ENCODE results near the gene RIPOR3.

Gene RIPOR3

DNA sequence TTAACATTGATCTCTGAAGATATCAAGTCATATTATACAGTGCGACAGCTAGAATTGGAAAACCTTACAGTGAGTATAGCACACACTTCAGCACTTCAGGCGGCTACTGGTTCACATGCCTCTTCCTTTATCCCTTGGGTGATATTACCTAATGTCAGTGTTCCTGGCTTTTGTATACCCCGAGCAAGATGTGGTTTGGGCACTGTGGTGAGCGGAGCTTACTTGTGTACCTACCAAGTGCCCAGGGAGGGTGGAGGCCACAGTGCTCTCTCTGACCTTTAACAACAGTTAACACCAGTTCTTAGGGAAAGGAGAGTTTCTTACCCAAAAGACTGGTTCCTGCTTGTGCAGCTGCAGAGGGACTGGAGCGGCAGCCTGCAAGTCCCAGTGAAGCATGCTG lies 116.8 kb downstream of the RIPOR3 start:
- Histone ChIP-seq H3K36me3 (ENCODE audit: control insufficient read depth in 1 of 2, insufficient read depth in 2 of 2, low read depth in 1 of 2, low read length in 2 of 2) (peaks cover 58 to 64% of the 10 kb centered on the region in 2 experiments), H3K4me2 (ENCODE audit: low read length, poor library complexity, severe bottlenecking) (no peak overlapping the region), H3K4me3 (ENCODE audit: insufficient read depth in 1 of 2, low read depth in 1 of 2, low read length in 2 of 2) (no peak overlapping the region), H2BK15ac (ENCODE audit: low read depth, poor library complexity, severe bottlenecking) (no peak overlapping the region), H2AK5ac (ENCODE audit: low read length, severe bottlenecking) (peak overlapping the region; percentile 55), H3K79me1 (replicated peaks; ENCODE audit: low read length, poor library complexity, severe bottlenecking) (peaks cover 35% of the 10 kb centered on the region), H2AFZ (ENCODE audit: low read depth, low read length) (no peak overlapping the region), H3K9me3 (ENCODE audit: control insufficient read depth, low read length) (no peaks in the 10 kb centered on the region), H4K91ac (ENCODE audit: low read length) (peak overlapping the region; percentile 20), H3K27me3 (ENCODE audit: control insufficient read depth in 1 of 2, insufficient read depth in 1 of 2, low read length in 2 of 2) (no peaks in the 10 kb centered on the region), H2BK5ac (ENCODE audit: low read depth, low read length, poor library complexity, severe bottlenecking) (no peak overlapping the region), H3K4me1 (ENCODE audit: control insufficient read depth, insufficient read depth, low read depth, low read length) (peaks cover 31% of the 10 kb centered on the region), H3K14ac (ENCODE audit: low read length in 2 of 2) (no peak overlapping the region), H3K9ac (ENCODE audit: low read length) (no peak overlapping the region), H2BK120ac (ENCODE audit: low read depth, low read length) (no peak overlapping the region), H2BK12ac (ENCODE audit: low read length in 2 of 2) (no peak overlapping the region), H3K23ac (ENCODE audit: low read length in 2 of 2) (no peak overlapping the region), H4K8ac (ENCODE audit: low read length) (peak overlapping the region; percentile 59), H3K27ac (ENCODE audit: low read length, poor library complexity, severe bottlenecking) (no peak overlapping the region), H3K18ac (ENCODE audit: low read depth in 1 of 2, low read length in 2 of 2) (no peak overlapping the region), H3K4ac (ENCODE audit: low read depth in 1 of 2, low read length in 2 of 2) (no peak overlapping the region)
- 99% methylated on average over 5 of the region's 5 CpGs for WGBS
- no peak for DNase-seq

GRCh38 chr20:50574108-50574507 lies 117.2 kb downstream of the RIPOR3 start:
- Histone ChIP-seq H2BK15ac (ENCODE audit: low read depth, poor library complexity, severe bottlenecking) (no peak overlapping the region), H3K18ac (ENCODE audit: low read depth in 1 of 2, low read length in 2 of 2) (no peak overlapping the region), H2AK5ac (ENCODE audit: low read length, severe bottlenecking) (no peak overlapping the region), H3K4me2 (ENCODE audit: low read length, poor library complexity, severe bottlenecking) (no peak overlapping the region), H3K79me1 (replicated peaks; ENCODE audit: low read length, poor library complexity, severe bottlenecking) (peaks cover 34% of the 10 kb centered on the region), H2BK12ac (ENCODE audit: low read length in 2 of 2) (no peak overlapping the region), H4K91ac (ENCODE audit: low read length) (no peak overlapping the region), H4K8ac (ENCODE audit: low read length) (no peak overlapping the region), H3K27ac (ENCODE audit: low read length, poor library complexity, severe bottlenecking) (no peak overlapping the region), H3K4me1 (ENCODE audit: control insufficient read depth, insufficient read depth, low read depth, low read length) (peaks cover 31% of the 10 kb centered on the region), H3K9me3 (ENCODE audit: control insufficient read depth, low read length) (no peaks in the 10 kb centered on the region), H2BK120ac (ENCODE audit: low read depth, low read length) (no peak overlapping the region), H3K36me3 (ENCODE audit: control insufficient read depth in 1 of 2, insufficient read depth in 2 of 2, low read depth in 1 of 2, low read length in 2 of 2) (peaks cover 58 to 64% of the 10 kb centered on the region in 2 experiments), H2AFZ (ENCODE audit: low read depth, low read length) (no peak overlapping the region), H3K9ac (ENCODE audit: low read length) (peak overlapping the region; percentile 55), H3K4me3 (ENCODE audit: insufficient read depth in 1 of 2, low read depth in 1 of 2, low read length in 2 of 2) (no peak overlapping the region), H3K27me3 (ENCODE audit: control insufficient read depth in 1 of 2, insufficient read depth in 1 of 2, low read length in 2 of 2) (no peaks in the 10 kb centered on the region), H3K14ac (ENCODE audit: low read length in 2 of 2) (no peak overlapping the region), H2BK5ac (ENCODE audit: low read depth, low read length, poor library complexity, severe bottlenecking) (no peak overlapping the region), H3K23ac (ENCODE audit: low read length in 2 of 2) (no peak overlapping the region), H3K4ac (ENCODE audit: low read depth in 1 of 2, low read length in 2 of 2) (no peak overlapping the region)
- WGBS = 97% methylated on average over 9 of the region's 9 CpGs
- DNase-seq = no peak

DNA sequence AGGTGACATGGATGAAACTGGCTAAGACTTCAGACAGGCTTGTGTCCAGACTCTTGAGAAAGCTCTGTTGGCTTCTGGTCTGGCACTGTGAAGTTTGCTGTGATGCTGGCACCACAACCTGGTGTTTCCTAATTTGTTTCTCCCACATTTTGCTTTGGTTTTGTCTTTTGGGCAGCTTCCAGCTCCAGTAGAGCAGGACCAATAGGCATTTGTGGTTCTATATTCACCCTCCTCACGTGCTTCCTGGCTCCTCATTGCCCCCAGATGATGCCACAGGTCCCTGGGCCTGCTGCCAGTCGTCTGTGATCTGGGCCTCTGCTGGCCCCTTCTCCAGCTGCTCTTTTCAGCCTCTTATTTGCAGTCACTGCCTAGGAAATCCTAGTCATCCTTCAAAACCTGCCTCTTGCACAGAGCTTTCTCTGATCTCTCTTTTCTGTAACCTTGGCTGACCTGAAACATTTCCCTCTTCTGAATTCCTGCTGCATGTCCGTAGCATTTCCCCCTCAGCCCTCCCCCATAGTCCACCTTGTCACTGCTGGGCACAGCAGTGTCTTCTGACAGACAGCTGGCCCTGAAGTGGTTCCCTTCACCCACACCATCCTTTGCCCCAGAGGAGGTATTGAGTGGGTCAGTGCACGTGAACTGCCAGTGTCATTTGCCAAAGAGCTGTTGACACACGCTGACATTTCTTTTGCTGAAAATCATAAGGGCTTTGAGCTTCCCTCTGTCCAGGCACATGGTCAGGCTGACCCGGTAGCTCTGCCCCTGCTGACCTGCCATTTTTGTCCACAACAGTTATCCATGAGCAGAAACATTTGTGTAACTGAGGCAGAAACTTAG lies 118.2 kb downstream of the RIPOR3 start:
- Histone ChIP-seq H2BK5ac (ENCODE audit: low read depth, low read length, poor library complexity, severe bottlenecking) (no peak overlapping the region), H4K91ac (ENCODE audit: low read length) (no peak overlapping the region), H2AK5ac (ENCODE audit: low read length, severe bottlenecking) (no peak overlapping the region), H4K8ac (ENCODE audit: low read length) (no peak overlapping the region), H3K23ac (ENCODE audit: low read length in 2 of 2) (no peak overlapping the region), H3K14ac (ENCODE audit: low read length in 2 of 2) (no peak overlapping the region), H3K4ac (ENCODE audit: low read depth in 1 of 2, low read length in 2 of 2) (peak overlapping the region in 1 of 2 experiments; percentile 47), H3K4me1 (ENCODE audit: control insufficient read depth, insufficient read depth, low read depth, low read length) (peaks cover 31% of the 10 kb centered on the region), H3K9ac (ENCODE audit: low read length) (peak overlapping the region; percentile 55), H2AFZ (ENCODE audit: low read depth, low read length) (no peak overlapping the region), H2BK15ac (ENCODE audit: low read depth, poor library complexity, severe bottlenecking) (no peak overlapping the region), H2BK12ac (ENCODE audit: low read length in 2 of 2) (no peak overlapping the region), H3K27me3 (ENCODE audit: control insufficient read depth in 1 of 2, insufficient read depth in 1 of 2, low read length in 2 of 2) (no peaks in the 10 kb centered on the region), H3K36me3 (ENCODE audit: control insufficient read depth in 1 of 2, insufficient read depth in 2 of 2, low read depth in 1 of 2, low read length in 2 of 2) (peaks cover 58 to 64% of the 10 kb centered on the region in 2 experiments), H3K27ac (ENCODE audit: low read length, poor library complexity, severe bottlenecking) (peak overlapping the region; percentile 4), H3K4me2 (ENCODE audit: low read length, poor library complexity, severe bottlenecking) (no peak overlapping the region), H3K9me3 (ENCODE audit: control insufficient read depth, low read length) (no peaks in the 10 kb centered on the region), H3K79me1 (replicated peaks; ENCODE audit: low read length, poor library complexity, severe bottlenecking) (peaks cover 38% of the 10 kb centered on the region), H2BK120ac (ENCODE audit: low read depth, low read length) (no peak overlapping the region), H3K4me3 (ENCODE audit: insufficient read depth in 1 of 2, low read depth in 1 of 2, low read length in 2 of 2) (no peak overlapping the region), H3K18ac (ENCODE audit: low read depth in 1 of 2, low read length in 2 of 2) (peak overlapping the region in 1 of 2 experiments; percentile 67)
- DNase-seq = no peak
- 84% methylated on average over 6 of the region's 6 CpGs for WGBS

DNA sequence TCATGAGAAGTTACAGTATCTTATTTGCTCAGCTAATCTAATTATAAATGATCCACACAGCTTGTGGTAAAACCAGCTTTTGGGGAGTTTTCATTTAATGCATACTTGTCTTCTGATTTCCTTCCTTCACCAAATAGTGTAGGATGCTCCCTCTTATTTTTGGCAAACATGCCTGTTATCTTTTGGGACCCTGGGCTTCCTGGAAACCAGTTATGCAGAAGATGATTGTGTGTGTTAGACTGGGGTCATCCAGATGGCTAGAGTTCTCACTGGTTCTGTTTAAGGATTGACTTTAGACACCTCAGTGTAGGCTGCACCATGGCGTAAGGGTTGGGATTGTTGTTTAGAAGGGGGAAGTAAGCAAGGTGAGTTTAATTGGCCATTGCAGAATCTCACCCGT lies 119.9 kb downstream of the RIPOR3 start:
- Histone ChIP-seq H2AFZ (ENCODE audit: low read depth, low read length) (no peak overlapping the region), H3K9me3 (ENCODE audit: control insufficient read depth, low read length) (no peaks in the 10 kb centered on the region), H2BK5ac (ENCODE audit: low read depth, low read length, poor library complexity, severe bottlenecking) (no peak overlapping the region), H3K36me3 (ENCODE audit: control insufficient read depth in 1 of 2, insufficient read depth in 2 of 2, low read depth in 1 of 2, low read length in 2 of 2) (peaks cover 60 to 65% of the 10 kb centered on the region in 2 experiments), H2BK12ac (ENCODE audit: low read length in 2 of 2) (no peak overlapping the region), H4K8ac (ENCODE audit: low read length) (no peak overlapping the region), H3K27ac (ENCODE audit: low read length, poor library complexity, severe bottlenecking) (no peak overlapping the region), H3K4me1 (ENCODE audit: control insufficient read depth, insufficient read depth, low read depth, low read length) (peaks cover 24% of the 10 kb centered on the region), H3K9ac (ENCODE audit: low read length) (peak overlapping the region; percentile 35), H3K4ac (ENCODE audit: low read depth in 1 of 2, low read length in 2 of 2) (no peak overlapping the region), H3K14ac (ENCODE audit: low read length in 2 of 2) (no peak overlapping the region), H3K18ac (ENCODE audit: low read depth in 1 of 2, low read length in 2 of 2) (no peak overlapping the region), H2BK120ac (ENCODE audit: low read depth, low read length) (no peak overlapping the region), H2AK5ac (ENCODE audit: low read length, severe bottlenecking) (no peak overlapping the region), H3K79me1 (replicated peaks; ENCODE audit: low read length, poor library complexity, severe bottlenecking) (peaks cover 44% of the 10 kb centered on the region), H2BK15ac (ENCODE audit: low read depth, poor library complexity, severe bottlenecking) (no peak overlapping the region), H4K91ac (ENCODE audit: low read length) (no peak overlapping the region), H3K4me2 (ENCODE audit: low read length, poor library complexity, severe bottlenecking) (no peak overlapping the region), H3K4me3 (ENCODE audit: insufficient read depth in 1 of 2, low read depth in 1 of 2, low read length in 2 of 2) (no peak overlapping the region), H3K23ac (ENCODE audit: low read length in 2 of 2) (no peak overlapping the region), H3K27me3 (ENCODE audit: control insufficient read depth in 1 of 2, insufficient read depth in 1 of 2, low read length in 2 of 2) (no peaks in the 10 kb centered on the region)
- WGBS = 100% methylated on average over 2 of the region's 2 CpGs
- DNase-seq = no peak

All from mesenchymal stem cell (in vitro differentiated cells and primary cell).